ENCODE measurements around the gene FITM1.
"Not testable (repeated sequence)": the region's sequence is repeated elsewhere in the genome, so short reads cannot be mapped to it uniquely, and the experiment has no call there.

The FITM1 gene

GRCh38 chr14:24102357-24103048 is 28.0 kb upstream of the FITM1 start:
- H3K4me1 ChIP-seq (ENCODE audit: control extremely low read depth in 1 of 4, control insufficient read depth in 4 of 4, insufficient read depth in 4 of 4, low read length in 3 of 4): peaks cover 0 to 5% (median 0%) of the 10 kb centered on the region in 4 experiments
- H3K4me3 ChIP-seq (ENCODE audit: control insufficient read depth in 1 of 7, extremely low read depth in 1 of 7, insufficient read depth in 4 of 7, low read depth in 2 of 7, low read length in 6 of 7): no peak overlapping the region
- no peak for DNase-seq
- CTCF ChIA-PET: interaction anchor here (0.8 to 11.6 kb wide), 3 partner anchors 11 to 60 kb away, joined by 3 to 188 read pairs (median 7); no protein-coding TSS in a partner anchor
- H3K9me3 ChIP-seq (ENCODE audit: control extremely low read depth in 1 of 5, control insufficient read depth in 4 of 5, insufficient read depth in 2 of 5, low read depth in 1 of 5, low read length in 4 of 5): peaks cover 0 to 5% (median 0%) of the 10 kb centered on the region in 5 experiments
- H3K27ac ChIP-seq (ENCODE audit: insufficient read depth in 1 of 2, low read depth in 1 of 2, low read length in 2 of 2, poor library complexity in 1 of 2, severe bottlenecking in 2 of 2): no peak overlapping the region
- H3K27me3 ChIP-seq (replicated peaks in 2 of 5; ENCODE audit: control insufficient read depth in 4 of 5, insufficient read depth in 5 of 5, low read length in 4 of 5): no peaks in the 10 kb centered on the region
- 94% methylated on average over 6 of the region's 7 CpGs for WGBS (ENCODE audit: insufficient coverage)
- H3K36me3 ChIP-seq (ENCODE audit: control insufficient read depth in 4 of 4, insufficient read depth in 4 of 4, low read length in 3 of 4): peaks cover 0 to 64% (median 34%) of the 10 kb centered on the region in 4 experiments
- POLR2A ChIA-PET: interaction anchor here (0.6 kb wide), 1 partner anchor 136 kb away, joined by 4 read pairs; no protein-coding TSS in a partner anchor

- H3K27ac ChIP-seq (ENCODE audit: insufficient read depth in 1 of 2, low read depth in 1 of 2, low read length in 2 of 2, poor library complexity in 1 of 2, severe bottlenecking in 2 of 2): no peak overlapping the region
- DNase-seq: no peak
- H3K36me3 ChIP-seq (ENCODE audit: control insufficient read depth in 4 of 4, insufficient read depth in 4 of 4, low read length in 3 of 4): peaks cover 0 to 55% (median 30%) of the 10 kb centered on the region in 4 experiments
- WGBS (ENCODE audit: insufficient coverage): 92% methylated on average over 13 of the region's 13 CpGs
- H3K4me1 ChIP-seq (ENCODE audit: control extremely low read depth in 1 of 4, control insufficient read depth in 4 of 4, insufficient read depth in 4 of 4, low read length in 3 of 4): peaks cover 0 to 7% (median under 1%) of the 10 kb centered on the region in 4 experiments
- CTCF ChIA-PET: interaction anchor here (1.1 to 11.6 kb wide), 3 partner anchors 12 to 60 kb away, joined by 3 to 188 read pairs (median 33); no protein-coding TSS in a partner anchor
- H3K27me3 ChIP-seq (replicated peaks in 2 of 5; ENCODE audit: control insufficient read depth in 4 of 5, insufficient read depth in 5 of 5, low read length in 4 of 5): no peaks in the 10 kb centered on the region
- POLR2A ChIA-PET: no interaction called here
- peaks cover 0 to 5% (median 0%) of the 10 kb centered on the region in 5 experiments for H3K9me3 ChIP-seq (ENCODE audit: control extremely low read depth in 1 of 5, control insufficient read depth in 4 of 5, insufficient read depth in 2 of 5, low read depth in 1 of 5, low read length in 4 of 5)
- no peak overlapping the region for H3K4me3 ChIP-seq (ENCODE audit: control insufficient read depth in 1 of 7, extremely low read depth in 1 of 7, insufficient read depth in 4 of 7, low read depth in 2 of 7, low read length in 6 of 7)
Observed at GRCh38 chr14:24103451-24103850, 27.0 kb upstream of the FITM1 start.

- not testable (repeated sequence) for H3K27ac ChIP-seq (ENCODE audit: insufficient read depth in 1 of 2, low read depth in 1 of 2, low read length in 2 of 2, poor library complexity in 1 of 2, severe bottlenecking in 2 of 2); H3K4me3 ChIP-seq (ENCODE audit: control insufficient read depth in 1 of 7, extremely low read depth in 1 of 7, insufficient read depth in 4 of 7, low read depth in 2 of 7, low read length in 6 of 7); H3K9me3 ChIP-seq (ENCODE audit: control extremely low read depth in 1 of 5, control insufficient read depth in 4 of 5, insufficient read depth in 2 of 5, low read depth in 1 of 5, low read length in 4 of 5); H3K27me3 ChIP-seq (replicated peaks in 2 of 5; ENCODE audit: control insufficient read depth in 4 of 5, insufficient read depth in 5 of 5, low read length in 4 of 5); DNase-seq
- ChIA-PET POLR2A (interaction anchor here (1.2 to 1.7 kb wide), 2 partner anchors 11 to 15 kb away, joined by 4 to 5 read pairs; partner anchors contain the start of gene PCK2), CTCF (interaction anchor here (1.1 to 11.6 kb wide), 6 partner anchors 9 to 47 kb away, joined by 3 to 188 read pairs (median 32); partner anchors contain the start of gene PCK2)
- peaks cover 3 to 13% (median 6%) of the 10 kb centered on the region in 4 experiments for H3K4me1 ChIP-seq (ENCODE audit: control extremely low read depth in 1 of 4, control insufficient read depth in 4 of 4, insufficient read depth in 4 of 4, low read length in 3 of 4)
- WGBS (ENCODE audit: insufficient coverage): 97% methylated on average over 7 of the region's 8 CpGs
- peaks cover 0 to 33% (median 16%) of the 10 kb centered on the region in 4 experiments for H3K36me3 ChIP-seq (ENCODE audit: control insufficient read depth in 4 of 4, insufficient read depth in 4 of 4, low read length in 3 of 4)
Observed at GRCh38 chr14:24105609-24106239, 24.7 kb upstream of the FITM1 start.

GRCh38 chr14:24106672-24107271 is 23.7 kb upstream of the FITM1 start:
- H3K27ac ChIP-seq (ENCODE audit: insufficient read depth in 1 of 2, low read depth in 1 of 2, low read length in 2 of 2, poor library complexity in 1 of 2, severe bottlenecking in 2 of 2): no peak overlapping the region
- 100% methylated on average over 1 of the region's 4 CpGs for WGBS (ENCODE audit: insufficient coverage)
- POLR2A ChIA-PET: interaction anchor here (1.7 kb wide), 1 partner anchor 16 kb away, joined by 4 read pairs; no protein-coding TSS in a partner anchor
- H3K9me3 ChIP-seq (ENCODE audit: control extremely low read depth in 1 of 5, control insufficient read depth in 4 of 5, insufficient read depth in 2 of 5, low read depth in 1 of 5, low read length in 4 of 5): peaks cover 0 to 5% (median 0%) of the 10 kb centered on the region in 5 experiments
- DNase-seq: no peak
- peaks cover 0 to 24% (median 13%) of the 10 kb centered on the region in 4 experiments for H3K36me3 ChIP-seq (ENCODE audit: control insufficient read depth in 4 of 4, insufficient read depth in 4 of 4, low read length in 3 of 4)
- H3K27me3 ChIP-seq (replicated peaks in 2 of 5; ENCODE audit: control insufficient read depth in 4 of 5, insufficient read depth in 5 of 5, low read length in 4 of 5): no peaks in the 10 kb centered on the region
- peaks cover 3 to 17% (median 6%) of the 10 kb centered on the region in 4 experiments for H3K4me1 ChIP-seq (ENCODE audit: control extremely low read depth in 1 of 4, control insufficient read depth in 4 of 4, insufficient read depth in 4 of 4, low read length in 3 of 4)
- H3K4me3 ChIP-seq (ENCODE audit: control insufficient read depth in 1 of 7, extremely low read depth in 1 of 7, insufficient read depth in 4 of 7, low read depth in 2 of 7, low read length in 6 of 7): no peak overlapping the region
- CTCF ChIA-PET: interaction anchor here (1.0 to 11.6 kb wide), 11 partner anchors 10 to 92 kb away, joined by 3 to 188 read pairs (median 7); partner anchors contain the start of genes IRF9 and PCK2

GRCh38 chr14:24108336-24108874 is 22.1 kb upstream of the FITM1 start:
- WGBS (ENCODE audit: insufficient coverage): 47% methylated on average over 5 of the region's 5 CpGs
- peak overlapping the region in 1 of 2 experiments; percentile 17 for H3K27ac ChIP-seq (ENCODE audit: insufficient read depth in 1 of 2, low read depth in 1 of 2, low read length in 2 of 2, poor library complexity in 1 of 2, severe bottlenecking in 2 of 2)
- peaks cover 3 to 20% (median 9%) of the 10 kb centered on the region in 4 experiments for H3K4me1 ChIP-seq (ENCODE audit: control extremely low read depth in 1 of 4, control insufficient read depth in 4 of 4, insufficient read depth in 4 of 4, low read length in 3 of 4)
- peaks cover 0 to 12% (median 8%) of the 10 kb centered on the region in 4 experiments for H3K36me3 ChIP-seq (ENCODE audit: control insufficient read depth in 4 of 4, insufficient read depth in 4 of 4, low read length in 3 of 4)
- no peaks in the 10 kb centered on the region for H3K27me3 ChIP-seq (replicated peaks in 2 of 5; ENCODE audit: control insufficient read depth in 4 of 5, insufficient read depth in 5 of 5, low read length in 4 of 5)
- H3K4me3 ChIP-seq (ENCODE audit: control insufficient read depth in 1 of 7, extremely low read depth in 1 of 7, insufficient read depth in 4 of 7, low read depth in 2 of 7, low read length in 6 of 7): peak overlapping the region in 1 of 7 experiments; percentile 38
- ChIA-PET POLR2A (interaction anchor here (0.8 to 2.0 kb wide), 4 partner anchors 14 to 38 kb away, joined by 3 to 12 read pairs (median 3); partner anchors contain the start of genes PCK2 and PSME2), CTCF (interaction anchor here (0.5 to 11.6 kb wide), 28 partner anchors 9 to 539 kb away, joined by 3 to 188 read pairs (median 4); partner anchors contain the start of genes CARMIL3, IRF9, PCK2 and PSME1)
- DNase-seq: no peak
- peaks cover 0 to 5% (median 0%) of the 10 kb centered on the region in 5 experiments for H3K9me3 ChIP-seq (ENCODE audit: control extremely low read depth in 1 of 5, control insufficient read depth in 4 of 5, insufficient read depth in 2 of 5, low read depth in 1 of 5, low read length in 4 of 5)

- WGBS (ENCODE audit: insufficient coverage): 95% methylated on average over 6 of the region's 9 CpGs
- Histone ChIP-seq H3K9me3 (ENCODE audit: control extremely low read depth in 1 of 5, control insufficient read depth in 4 of 5, insufficient read depth in 2 of 5, low read depth in 1 of 5, low read length in 4 of 5) (peaks cover 0 to under 1% (median 0%) of the 10 kb centered on the region in 5 experiments), H3K27me3 (replicated peaks in 2 of 5; ENCODE audit: control insufficient read depth in 4 of 5, insufficient read depth in 5 of 5, low read length in 4 of 5) (no peaks in the 10 kb centered on the region), H3K4me1 (ENCODE audit: control extremely low read depth in 1 of 4, control insufficient read depth in 4 of 4, insufficient read depth in 4 of 4, low read length in 3 of 4) (peaks cover 3 to 28% (median 12%) of the 10 kb centered on the region in 4 experiments), H3K27ac (ENCODE audit: insufficient read depth in 1 of 2, low read depth in 1 of 2, low read length in 2 of 2, poor library complexity in 1 of 2, severe bottlenecking in 2 of 2) (no peak overlapping the region), H3K4me3 (ENCODE audit: control insufficient read depth in 1 of 7, extremely low read depth in 1 of 7, insufficient read depth in 4 of 7, low read depth in 2 of 7, low read length in 6 of 7) (no peak overlapping the region), H3K36me3 (ENCODE audit: control insufficient read depth in 4 of 4, insufficient read depth in 4 of 4, low read length in 3 of 4) (peaks cover 0 to 1% (median 0%) of the 10 kb centered on the region in 4 experiments)
- no peak for DNase-seq
- POLR2A ChIA-PET: no interaction called here
- CTCF ChIA-PET: interaction anchor here (0.6 to 11.6 kb wide), 21 partner anchors 9 to 805 kb away, joined by 3 to 188 read pairs (median 4); partner anchors contain the start of genes CARMIL3, CHMP4A, EMC9 and FITM1
Observed at GRCh38 chr14:24110060-24110459, 20.4 kb upstream of the FITM1 start.

Measured in common myeloid progenitor, CD34-positive (primary cell).